DMS53 treated with DMSO at 0.1 percent for 48 hours (cell line): Measurements from ENCODE around the gene PLA2G4E.

Experiments used
- DNase-seq: peaks from one replicate; lab custom pipeline; 2025; ENCODE audit not compliant: unreplicated experiment; lab: John Stamatoyannopoulos, UW

Gene PLA2G4E

DNA sequence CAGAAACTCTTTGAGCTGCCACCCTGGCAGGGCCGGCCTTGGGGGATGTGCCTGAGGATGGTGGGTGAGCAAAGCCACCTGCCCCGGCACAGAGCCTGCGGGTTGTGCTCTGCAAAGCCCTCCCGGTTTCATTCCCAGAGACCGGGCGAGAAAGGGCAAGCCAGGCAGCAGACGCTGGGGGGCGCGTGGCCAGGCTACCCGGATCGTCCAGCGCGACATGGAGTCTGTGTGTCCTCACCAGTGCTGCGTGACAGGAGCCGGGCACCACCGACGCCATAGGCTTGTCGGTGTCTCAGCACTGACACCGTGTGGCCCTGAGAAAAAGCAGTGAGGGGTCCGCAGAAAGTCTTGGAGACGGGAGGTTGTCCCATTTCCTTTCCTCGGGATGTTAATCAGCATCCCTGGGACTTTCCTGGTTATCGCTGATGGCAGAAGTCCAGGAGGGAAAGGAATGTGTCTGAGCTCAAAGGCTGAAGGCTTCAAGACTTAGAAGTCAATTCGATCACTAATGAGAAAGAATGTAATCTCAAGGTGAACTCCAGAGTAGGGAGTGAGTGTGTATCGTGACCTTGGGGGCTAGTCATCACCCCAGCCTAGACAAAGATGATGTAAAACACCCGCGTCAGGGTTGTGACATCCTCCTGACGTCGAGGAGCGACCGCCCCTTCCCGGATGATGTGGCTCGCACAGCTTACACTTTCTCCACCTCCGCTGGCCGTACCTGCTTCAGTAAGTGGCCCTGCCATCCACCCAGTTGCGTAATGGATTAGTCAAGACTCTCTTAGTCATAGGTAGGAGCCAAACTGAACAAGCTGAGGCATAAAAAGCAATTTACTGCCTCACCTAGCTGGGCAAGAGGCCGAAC, 36.3 kb upstream of the PLA2G4E start:
- peak; percentile 83 for DNase-seq

GRCh38 chr15:42053914-42054313, 33.1 kb upstream of the PLA2G4E start:
- no peak for DNase-seq

DNA sequence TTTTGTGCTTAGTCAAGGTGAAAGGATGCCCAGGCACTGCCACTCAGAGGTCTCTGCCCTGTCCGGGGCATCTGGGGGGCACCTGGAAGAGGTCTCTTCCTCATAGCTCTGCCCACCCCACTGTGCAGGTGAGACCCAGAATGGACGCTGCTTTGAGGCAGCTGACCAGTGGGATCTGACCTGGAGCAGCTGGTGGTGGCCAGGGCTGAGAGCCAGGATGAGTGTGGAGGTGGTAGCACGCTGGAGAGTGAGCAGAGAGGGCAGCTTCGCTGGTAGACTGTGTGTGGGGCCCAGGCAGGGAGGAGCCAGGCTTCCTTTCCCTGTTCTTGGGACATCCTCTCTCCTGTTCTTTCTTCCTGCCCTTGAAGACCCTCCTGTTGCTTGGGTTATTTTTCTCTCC, 32.2 kb upstream of the PLA2G4E start:
- DNase-seq, result no peak

- no peak for DNase-seq
These were observed 29.8 kb upstream of the PLA2G4E start for GRCh38 chr15:42050484-42051255.

- DNase-seq, result no peak
These were observed 28.0 kb upstream of the PLA2G4E start for GRCh38 chr15:42048821-42049200.

DNA sequence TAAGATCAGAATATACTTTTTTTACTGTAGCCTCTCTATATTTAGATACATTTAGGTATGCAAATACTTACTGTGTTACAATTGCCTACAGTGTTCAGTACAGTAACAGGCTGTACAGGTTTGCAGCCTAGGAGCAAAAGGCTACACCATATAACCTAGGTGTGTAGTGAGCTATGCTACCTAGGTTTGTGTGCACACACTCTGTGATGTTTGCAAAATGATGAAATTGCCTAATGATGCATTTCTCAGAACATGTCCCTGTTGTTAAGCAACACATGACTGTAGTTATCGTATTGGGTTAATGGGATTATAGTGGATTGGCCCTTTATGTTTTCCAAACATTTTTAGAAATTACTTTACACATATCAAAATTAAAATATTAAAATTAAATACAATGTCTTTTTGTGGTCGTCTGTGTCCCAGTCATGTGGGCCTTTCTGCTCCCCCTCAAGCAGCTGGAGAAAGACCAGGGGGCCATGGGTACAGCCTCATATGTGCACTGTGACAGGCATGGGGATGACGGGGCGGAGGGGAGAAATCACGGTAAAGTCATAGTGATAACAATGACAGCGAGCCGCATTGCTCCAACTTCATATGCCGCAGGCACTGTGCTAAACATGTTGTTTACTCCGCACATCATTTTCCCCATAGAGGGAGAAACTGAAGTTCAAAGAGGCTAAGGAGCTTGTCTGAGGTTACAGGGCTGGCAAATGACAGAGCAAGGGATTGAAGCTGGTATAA, 27.4 kb upstream of the PLA2G4E start:
- no peak for DNase-seq

DNA sequence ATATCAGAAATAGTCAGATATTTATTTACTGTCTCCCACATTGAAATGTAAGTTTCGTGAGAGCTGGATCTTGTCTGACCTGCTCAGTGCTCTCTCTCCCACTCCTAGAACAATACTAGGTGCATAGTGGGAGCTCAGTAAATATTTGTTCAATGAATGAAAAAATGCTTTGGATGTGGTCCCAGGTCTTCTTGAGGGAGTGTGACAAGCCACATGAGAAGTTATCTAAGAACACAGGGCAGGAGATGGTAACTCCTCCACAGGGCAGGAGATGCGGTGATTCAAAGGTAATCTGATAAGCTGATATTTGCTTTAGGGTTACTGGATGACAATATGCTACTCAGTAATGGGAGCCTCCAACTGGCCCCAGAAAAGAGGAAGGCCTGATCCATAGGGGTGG, 25.8 kb upstream of the PLA2G4E start:
- peak; percentile 87 for DNase-seq

GRCh38 chr15:42045211-42045615, 24.4 kb upstream of the PLA2G4E start:
- peak; percentile 29 for DNase-seq

DNA sequence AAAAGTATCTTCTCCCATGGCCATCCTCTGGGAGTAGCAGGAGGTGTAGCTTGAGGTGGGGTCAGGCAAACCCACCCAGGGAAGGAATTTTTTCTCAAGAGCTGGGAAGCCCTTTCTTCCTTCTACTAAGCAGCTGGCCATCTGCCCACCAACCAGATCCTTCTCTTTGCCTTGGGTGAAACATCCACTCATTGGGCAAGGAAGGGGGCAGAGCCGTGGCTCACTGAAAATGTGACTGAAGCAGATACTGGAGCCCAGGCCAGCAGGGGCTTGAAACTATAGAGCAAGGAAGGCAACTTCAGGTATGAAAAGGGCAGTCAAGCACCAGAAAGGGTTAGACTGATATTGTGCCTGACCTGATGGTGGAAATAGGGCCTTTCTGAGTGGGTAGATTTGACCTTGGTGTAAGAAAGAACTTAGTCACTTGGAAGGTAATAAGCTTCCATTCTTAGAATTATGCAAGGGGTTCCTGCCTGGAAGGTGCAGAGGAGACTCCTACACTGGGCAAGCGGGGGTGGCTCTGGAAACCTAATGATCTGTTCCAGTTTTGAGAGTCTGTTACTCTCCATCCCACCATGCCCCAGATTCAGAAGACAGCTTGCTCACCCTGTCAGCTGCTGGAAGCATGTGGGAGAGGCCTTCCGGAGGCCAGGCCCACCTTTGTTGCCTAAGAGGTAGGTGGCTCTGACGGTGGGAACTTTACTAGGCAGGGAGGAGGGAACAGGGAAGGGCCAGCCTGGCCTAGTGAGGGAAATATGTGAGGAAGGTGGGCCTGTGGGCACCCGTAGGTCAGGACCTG, 22.0 kb upstream of the PLA2G4E start:
- DNase-seq, result no peak

DNA sequence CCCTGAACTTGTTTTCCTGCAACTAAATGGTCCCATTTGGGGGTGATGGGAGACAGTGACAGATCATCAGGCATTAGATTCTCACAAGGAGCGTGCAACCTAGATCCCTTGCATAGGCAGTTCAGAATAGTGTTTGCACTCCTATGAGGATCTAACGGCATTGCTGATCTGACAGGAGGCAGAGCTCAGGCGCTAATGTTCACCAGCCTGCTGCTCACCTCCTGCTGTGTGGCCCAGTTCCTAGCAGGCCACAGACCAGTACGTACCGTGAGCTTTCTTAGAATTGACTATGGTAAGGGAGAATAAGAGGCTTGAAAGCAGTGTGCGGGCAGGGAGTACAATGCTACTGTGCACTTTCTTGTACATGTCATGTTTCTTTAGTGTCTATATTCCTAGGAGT, 17.6 kb upstream of the PLA2G4E start:
- no peak for DNase-seq

DNA sequence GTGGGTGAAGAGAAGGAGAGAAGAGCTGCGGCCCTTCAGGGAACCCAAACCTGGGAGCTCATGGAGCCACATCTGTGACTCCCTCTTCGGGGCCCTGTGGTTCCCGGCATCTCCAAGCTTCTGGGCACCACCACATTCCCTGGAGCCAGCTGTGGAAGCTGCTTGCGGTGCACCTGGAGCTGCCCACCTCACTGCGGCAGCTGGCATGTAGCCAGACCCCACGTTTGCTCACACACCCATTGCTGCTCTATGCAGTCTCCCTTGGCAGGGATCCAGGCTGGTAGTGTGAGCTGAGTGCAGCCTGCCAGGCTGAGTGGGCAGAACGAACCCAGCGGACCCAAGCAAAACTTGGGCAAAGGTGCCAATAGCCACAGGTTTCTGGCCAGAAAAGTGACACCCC, 16.8 kb upstream of the PLA2G4E start:
- no peak for DNase-seq

DNA sequence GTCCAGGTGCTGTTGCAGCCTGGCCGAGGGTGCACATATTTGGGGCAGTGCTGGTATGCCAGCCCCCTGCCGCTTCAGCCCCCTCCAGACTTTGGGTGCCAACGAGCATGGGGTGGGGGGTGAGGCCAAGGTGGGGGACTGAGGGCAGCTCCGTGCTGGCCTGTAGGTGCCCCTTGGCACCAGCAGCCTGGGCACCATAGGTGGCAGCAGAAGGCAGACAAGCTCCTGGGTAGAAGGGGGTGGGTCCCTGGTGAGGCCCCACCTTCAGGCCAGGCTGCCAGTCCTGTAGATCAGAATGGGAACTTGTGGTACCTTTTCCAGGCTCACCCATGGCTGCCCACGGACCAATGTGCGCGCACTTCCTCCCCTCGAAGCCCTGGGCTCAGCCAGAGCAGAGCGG, 16.1 kb upstream of the PLA2G4E start:
- no peak for DNase-seq

- no peak for DNase-seq
These were observed 15.5 kb upstream of the PLA2G4E start for GRCh38 chr15:42036112-42036905.

- no peak for DNase-seq
These were observed 14.6 kb upstream of the PLA2G4E start for GRCh38 chr15:42035435-42035761.

GRCh38 chr15:42034628-42035434, 14.0 kb upstream of the PLA2G4E start:
- DNase-seq, result no peak

DNA sequence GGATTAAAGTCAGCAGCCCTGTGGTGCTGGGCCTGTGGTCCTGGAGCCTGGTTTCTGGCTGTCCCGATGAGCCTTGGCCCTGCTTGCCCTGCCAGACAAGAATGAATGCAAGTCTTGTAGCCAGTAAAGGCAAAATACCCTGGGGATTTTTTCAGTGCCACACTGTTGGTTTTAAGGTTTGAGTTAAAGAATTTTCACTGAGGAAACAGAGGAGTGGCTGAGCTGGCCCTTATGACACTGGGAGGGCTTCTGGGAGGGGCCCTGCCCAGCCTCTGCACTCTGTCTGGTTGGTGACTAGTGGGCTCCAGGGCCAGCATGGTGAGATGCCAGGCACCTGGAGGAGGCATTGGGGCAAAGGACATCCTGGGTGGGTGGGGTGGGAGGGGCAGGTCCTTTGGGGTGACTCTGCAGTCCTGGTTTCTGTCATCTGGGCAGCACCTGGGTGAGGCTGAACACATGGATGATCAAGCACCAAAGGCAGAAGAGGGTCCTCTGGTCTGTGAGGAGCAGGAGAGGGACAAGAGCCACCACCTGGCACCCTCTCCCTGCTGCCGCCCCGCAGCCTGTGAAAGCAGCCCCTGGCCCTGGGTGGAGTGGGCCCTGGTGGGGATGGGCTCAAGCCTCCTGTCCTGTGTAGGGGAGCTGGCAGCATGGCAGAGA, 12.5 kb upstream of the PLA2G4E start:
- DNase-seq, result no peak

DNA sequence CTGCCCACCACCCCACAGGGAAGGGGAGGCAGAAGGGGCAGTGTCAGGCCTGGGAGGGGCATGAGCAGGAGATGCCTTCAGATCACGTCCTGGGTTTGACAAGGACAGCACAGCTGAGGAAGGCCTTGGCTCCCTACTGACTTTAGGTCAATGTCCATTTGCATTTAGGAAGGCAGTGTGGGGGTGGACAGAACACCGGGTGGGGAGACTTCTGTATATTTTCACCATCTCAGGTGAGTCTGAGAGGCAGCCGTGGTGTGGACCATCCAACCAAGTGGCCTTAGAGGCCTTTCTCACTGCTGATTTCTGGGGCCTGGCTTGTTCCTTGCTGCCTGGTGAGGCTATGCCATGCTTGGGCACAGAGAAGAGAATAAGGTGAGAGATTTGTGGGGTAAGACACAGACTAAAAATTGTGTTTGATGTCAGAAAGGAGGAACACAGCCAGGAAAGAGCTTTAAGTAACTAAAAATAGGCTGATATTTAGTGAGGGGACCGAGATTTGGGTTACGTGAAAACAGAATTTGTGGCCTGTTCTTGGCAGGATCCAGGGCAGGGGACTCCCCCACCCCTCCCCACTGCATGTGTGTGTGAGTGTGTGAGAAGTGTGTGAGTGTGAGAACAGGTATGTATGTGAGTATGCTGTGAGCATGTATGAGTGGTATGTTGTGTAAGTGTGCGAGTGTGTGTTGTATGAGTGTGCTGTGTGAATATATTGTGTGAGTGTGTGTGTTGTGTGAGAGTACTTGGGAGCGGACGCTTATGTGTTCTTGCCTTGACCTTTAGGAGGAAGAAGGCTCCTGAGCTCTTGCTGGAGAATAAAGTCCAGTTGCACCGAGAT, 11.8 kb upstream of the PLA2G4E start:
- no peak for DNase-seq
